Subcutaneous abdominal adipose tissue (tissue), 5 donors: ENCODE results near the gene PPDPF.
"Not testable (repeated sequence)": the region's sequence is repeated elsewhere in the genome, so short reads cannot be mapped to it uniquely, and the experiment has no call there.

ENCODE experiments used
- H3K27ac ChIP-seq: one replicate; pipeline ENCODE4 v1.7.0; 2013; ENCODE audit warnings: low read depth, mild to moderate bottlenecking, inconsistent platforms, low read length, moderate library complexity
- H3K27me3 ChIP-seq, 5 donors: one replicate each; pipeline ENCODE4 v1.7.0; 2013; ENCODE audit warnings: low read length in 5 of 5, inconsistent platforms in 1 of 5; ENCODE audit not compliant: control insufficient read depth in 5 of 5, insufficient read depth in 4 of 5
- H3K36me3 ChIP-seq, 5 donors: one replicate each; pipeline ENCODE4 v1.7.0; 2013; ENCODE audit warnings: low read length in 5 of 5; ENCODE audit not compliant: control insufficient read depth in 5 of 5, insufficient read depth in 5 of 5
- H3K4me1 ChIP-seq, 5 donors: one replicate each; pipeline ENCODE4 v1.7.0; 2013; ENCODE audit warnings: low read length in 5 of 5, mild to moderate bottlenecking in 3 of 5, moderate library complexity in 1 of 5; ENCODE audit not compliant: control insufficient read depth in 5 of 5, insufficient read depth in 5 of 5
- H3K4me3 ChIP-seq, 5 donors: one replicate each; pipeline ENCODE4 v1.7.0; 2013; ENCODE audit warnings: low read length in 5 of 5, low read depth in 1 of 5
- H3K9ac ChIP-seq, 5 donors: one replicate each; pipeline ENCODE4 v1.7.0; 2013; ENCODE audit warnings: low read length in 5 of 5, mild to moderate bottlenecking in 4 of 5, moderate library complexity in 3 of 5
- H3K9me3 ChIP-seq, 5 donors: one replicate each; pipeline ENCODE4 v1.7.0; 2013; ENCODE audit warnings: low read length in 5 of 5; ENCODE audit not compliant: control insufficient read depth in 5 of 5
- donor health status: healthy.
- donor health status: healthy.
- donor health status: healthy.
- donor health status: healthy.
- donor health status: healthy.

The PPDPF gene

GRCh38 chr20:63478346-63479302 is 41.9 kb upstream of the PPDPF start:
- Histone ChIP-seq H3K4me1 (peaks cover 0 to 9% (median 0%) of the 10 kb centered on the region in 5 donors), H3K27ac (no peak overlapping the region), H3K36me3 (no peaks in the 10 kb centered on the region), H3K9me3 (no peaks in the 10 kb centered on the region), H3K4me3 (no peak overlapping the region), H3K27me3 (peaks cover 32 to 79% (median 66%) of the 10 kb centered on the region in 5 donors), H3K9ac (no peak overlapping the region)

- H3K27ac ChIP-seq, H3K9ac ChIP-seq, H3K36me3 ChIP-seq, H3K4me3 ChIP-seq, H3K9me3 ChIP-seq, H3K4me1 ChIP-seq: not testable (repeated sequence)
- peaks cover 29 to 73% (median 61%) of the 10 kb centered on the region in 5 donors for H3K27me3 ChIP-seq
Measured at GRCh38 chr20:63479695-63480419, 40.7 kb upstream of the PPDPF start.

DNA sequence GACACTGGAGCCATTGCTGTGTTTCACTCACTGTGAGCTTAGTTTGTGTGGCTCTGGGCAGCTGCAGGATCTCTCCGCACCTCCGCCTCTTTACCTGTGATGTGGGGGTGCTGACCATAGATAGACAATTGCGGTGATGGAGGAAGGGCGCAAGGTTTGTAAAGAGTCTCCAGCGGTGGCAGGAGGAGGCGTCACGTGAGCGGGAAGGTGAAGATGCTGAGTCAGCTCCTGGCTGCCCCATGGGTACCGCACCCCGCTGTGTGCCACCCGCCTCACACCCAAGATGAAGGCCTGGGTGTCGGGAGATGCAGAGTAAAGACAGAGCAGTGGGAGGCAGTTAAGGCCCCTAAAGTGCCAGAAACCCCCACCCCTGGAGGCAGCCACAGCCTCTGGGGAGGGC is 39.1 kb upstream of the PPDPF start:
- H3K4me3 ChIP-seq = no peak overlapping the region
- peaks cover 0 to 7% (median 5%) of the 10 kb centered on the region in 5 donors for H3K9me3 ChIP-seq
- H3K36me3 ChIP-seq = no peaks in the 10 kb centered on the region
- peaks cover 0 to 9% (median 0%) of the 10 kb centered on the region in 5 donors for H3K4me1 ChIP-seq
- no peak overlapping the region for H3K27ac ChIP-seq
- no peak overlapping the region for H3K9ac ChIP-seq
- H3K27me3 ChIP-seq = peaks cover 34 to 70% (median 60%) of the 10 kb centered on the region in 5 donors

DNA sequence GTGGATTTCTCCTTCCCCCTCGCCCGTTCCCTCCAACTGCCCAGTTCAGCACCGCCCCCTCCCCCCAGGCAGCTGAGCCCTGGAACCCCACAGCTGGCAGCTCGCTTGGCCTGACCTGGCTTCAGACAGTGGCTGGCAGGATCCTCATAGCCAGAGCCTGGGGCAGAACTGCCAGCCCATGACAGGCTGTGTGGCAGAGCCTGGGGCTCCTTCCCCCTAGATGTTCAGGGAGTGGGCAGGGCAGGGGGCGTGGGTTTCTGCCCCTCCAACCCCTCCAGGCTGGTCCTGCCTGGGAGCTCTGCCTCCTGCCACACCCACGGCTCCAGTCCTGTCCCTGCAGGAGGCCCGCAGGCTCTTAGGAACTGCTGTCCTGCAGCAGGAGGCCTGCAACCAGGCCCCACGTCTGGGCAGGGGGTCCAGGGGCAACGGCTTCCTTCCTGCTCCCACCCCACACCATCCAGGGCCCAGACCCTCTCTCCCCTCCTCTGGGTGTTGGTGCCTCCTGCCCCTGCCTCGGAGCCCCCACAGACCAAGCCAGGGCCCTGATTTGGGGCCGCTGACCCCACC is 38.5 kb upstream of the PPDPF start:
- Histone ChIP-seq H3K4me1 (peaks cover 0 to 9% (median 0%) of the 10 kb centered on the region in 5 donors), H3K4me3 (no peak overlapping the region), H3K9me3 (peaks cover 0 to 9% (median 6%) of the 10 kb centered on the region in 5 donors), H3K36me3 (no peaks in the 10 kb centered on the region), H3K27ac (no peak overlapping the region), H3K9ac (no peak overlapping the region), H3K27me3 (peaks cover 34 to 71% (median 57%) of the 10 kb centered on the region in 5 donors)

DNA sequence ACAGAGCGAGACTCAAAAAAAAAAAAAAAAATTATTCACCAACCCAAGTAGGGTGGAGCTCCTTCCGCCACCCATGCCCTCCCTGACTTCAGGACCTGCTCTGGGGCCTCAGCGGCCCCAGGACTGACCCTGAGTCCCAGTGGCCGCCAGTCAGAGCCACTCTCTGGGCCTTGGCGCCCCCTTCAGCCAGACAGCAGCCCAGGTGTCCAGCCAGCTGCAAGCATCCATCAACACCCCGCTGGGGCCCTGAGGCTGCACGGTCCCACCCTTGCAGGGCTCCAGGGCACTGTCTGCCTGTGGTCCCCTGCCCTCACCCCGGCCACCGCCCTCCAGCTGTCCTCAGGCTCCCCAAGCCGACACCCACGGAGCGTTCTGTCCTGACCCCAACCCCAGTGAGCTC is 36.7 kb upstream of the PPDPF start:
- peaks cover 0 to 9% (median 6%) of the 10 kb centered on the region in 5 donors for H3K9me3 ChIP-seq
- peaks cover 0 to 9% (median 0%) of the 10 kb centered on the region in 5 donors for H3K4me1 ChIP-seq
- no peak overlapping the region for H3K9ac ChIP-seq
- no peak overlapping the region for H3K27ac ChIP-seq
- H3K36me3 ChIP-seq = no peaks in the 10 kb centered on the region
- H3K27me3 ChIP-seq = peaks cover 44 to 67% (median 57%) of the 10 kb centered on the region in 5 donors
- H3K4me3 ChIP-seq = no peak overlapping the region

GRCh38 chr20:63484236-63484635 is 36.3 kb upstream of the PPDPF start:
- Histone ChIP-seq H3K4me1 (peaks cover 0 to 9% (median 0%) of the 10 kb centered on the region in 5 donors), H3K27ac (no peak overlapping the region), H3K9me3 (peaks cover 0 to 9% (median 6%) of the 10 kb centered on the region in 5 donors), H3K9ac (no peak overlapping the region), H3K36me3 (no peaks in the 10 kb centered on the region), H3K27me3 (peaks cover 45 to 66% (median 55%) of the 10 kb centered on the region in 5 donors), H3K4me3 (no peak overlapping the region)

DNA sequence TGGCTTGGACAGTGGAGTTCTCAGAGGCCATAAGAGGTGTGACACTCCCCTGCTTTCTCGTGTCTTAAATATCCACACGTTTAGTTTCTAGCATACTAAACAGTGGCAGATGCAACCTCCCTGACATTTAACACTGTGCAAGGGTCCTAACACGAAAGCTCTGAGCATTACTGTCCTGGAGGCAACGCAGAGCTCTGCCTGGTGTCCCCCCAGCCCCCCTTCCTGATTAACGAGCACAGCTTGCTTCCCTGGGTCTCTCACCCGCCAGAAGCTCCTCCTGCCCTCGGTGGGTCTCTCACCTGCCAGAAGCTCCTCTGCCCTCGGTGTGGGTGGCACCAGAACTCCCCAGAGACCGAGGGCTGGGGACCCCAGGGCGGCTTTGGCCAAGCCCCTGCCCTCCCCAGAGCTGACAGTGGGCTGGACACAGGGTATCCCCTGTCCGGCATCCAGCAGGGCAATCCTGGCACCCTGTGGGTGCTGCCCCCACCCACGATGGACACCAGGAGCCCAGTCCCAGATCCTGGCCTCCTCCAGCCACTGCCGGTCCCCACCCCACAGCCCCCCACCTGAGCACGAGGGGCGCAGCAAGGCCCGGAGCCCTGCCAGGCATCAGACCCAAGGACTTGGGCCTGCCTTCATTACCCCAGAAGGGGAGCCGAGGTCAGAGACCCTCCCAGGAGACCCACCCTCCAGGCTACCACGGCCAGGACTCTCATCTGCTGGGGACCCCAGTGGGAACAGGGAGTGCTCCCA is 35.7 kb upstream of the PPDPF start:
- H3K27ac ChIP-seq = no peak overlapping the region
- no peaks in the 10 kb centered on the region for H3K36me3 ChIP-seq
- no peak overlapping the region for H3K4me3 ChIP-seq
- no peak overlapping the region for H3K9ac ChIP-seq
- peaks cover 0 to 9% (median 0%) of the 10 kb centered on the region in 5 donors for H3K4me1 ChIP-seq
- peaks cover 0 to 9% (median 6%) of the 10 kb centered on the region in 5 donors for H3K9me3 ChIP-seq
- peaks cover 42 to 61% (median 50%) of the 10 kb centered on the region in 5 donors for H3K27me3 ChIP-seq

- Histone ChIP-seq H3K4me1 (peaks cover 0 to 9% (median 0%) of the 10 kb centered on the region in 5 donors), H3K9ac (no peak overlapping the region), H3K36me3 (no peaks in the 10 kb centered on the region), H3K27me3 (peaks cover 43 to 65% (median 55%) of the 10 kb centered on the region in 5 donors), H3K9me3 (peaks cover 0 to 9% (median 6%) of the 10 kb centered on the region in 5 donors), H3K4me3 (no peak overlapping the region), H3K27ac (no peak overlapping the region)
Measured at GRCh38 chr20:63486300-63486855, 34.2 kb upstream of the PPDPF start.

- no peak overlapping the region for H3K9ac ChIP-seq
- no peak overlapping the region for H3K27ac ChIP-seq
- peaks cover 0 to 9% (median 0%) of the 10 kb centered on the region in 5 donors for H3K4me1 ChIP-seq
- H3K9me3 ChIP-seq = peaks cover 0 to 9% (median 6%) of the 10 kb centered on the region in 5 donors
- no peaks in the 10 kb centered on the region for H3K36me3 ChIP-seq
- H3K4me3 ChIP-seq = no peak overlapping the region
- peaks cover 43 to 61% (median 46%) of the 10 kb centered on the region in 5 donors for H3K27me3 ChIP-seq
Measured at GRCh38 chr20:63487116-63487764, 33.3 kb upstream of the PPDPF start.
